Heart left ventricle (tissue), 13 donors: ENCODE measurements around the gene GZMH.

Source experiments
- POLR2A ChIP-seq, 2 donors: fragments of 450-650 bp; IDR thresholded peaks; one replicate each; pipeline ENCODE4 v1.6.1; 2017; ENCODE audit warnings: antibody characterized with exemption in 2 of 2, mild to moderate bottlenecking in 2 of 2, moderate library complexity in 2 of 2
- TF ChIP-seq, protein P1 (sequence below), 12 donors: fragments of 200-600 bp; sonication (generic) in 4 of 12; IDR thresholded peaks; one replicate each; pipeline versions ENCODE4 v1.5.0 to v1.8.0; 2018 to 2022; ENCODE audit warnings: antibody characterized with exemption in 12 of 12, mild to moderate bottlenecking in 5 of 12
- donor health status: ischemic (EF 13 %, LVEDD 7.1; RV severe dilation, severe dysfunction).
- donor health status: DM: no; HTN: yes; CAD: no.
- donor health status: DM: no; HTN: no; CAD: no.
- donor health status: ischemic (EF 25% LVEDD 6.9; RV normal size, moderate dysfunction).
- donor health status: ischemic (EF 25% LVEDD 5.7; RV mildly dilated, moderate dysfunction).
- donor health status: ischemic (EF 35%, LVEDD 5.7; RV mildly dilated, moderate dysfunction).
- donor health status: nonischemic (EF 11% LVEDD 7.7; RV severe dilation, severe dysfunction).
- donor health status: DM: yes; HTN: yes; CAD: no.
- donor health status: PGD.
- donor health status: ischemic (EF 29% LVEDD 5.4; RV normal size, mild dysfunction).
- donor health status: nonischemic (EF 23%, LVEDD 6.1; RV moderate dilation, normal function).

- TF ChIP-seq, protein P1, sequence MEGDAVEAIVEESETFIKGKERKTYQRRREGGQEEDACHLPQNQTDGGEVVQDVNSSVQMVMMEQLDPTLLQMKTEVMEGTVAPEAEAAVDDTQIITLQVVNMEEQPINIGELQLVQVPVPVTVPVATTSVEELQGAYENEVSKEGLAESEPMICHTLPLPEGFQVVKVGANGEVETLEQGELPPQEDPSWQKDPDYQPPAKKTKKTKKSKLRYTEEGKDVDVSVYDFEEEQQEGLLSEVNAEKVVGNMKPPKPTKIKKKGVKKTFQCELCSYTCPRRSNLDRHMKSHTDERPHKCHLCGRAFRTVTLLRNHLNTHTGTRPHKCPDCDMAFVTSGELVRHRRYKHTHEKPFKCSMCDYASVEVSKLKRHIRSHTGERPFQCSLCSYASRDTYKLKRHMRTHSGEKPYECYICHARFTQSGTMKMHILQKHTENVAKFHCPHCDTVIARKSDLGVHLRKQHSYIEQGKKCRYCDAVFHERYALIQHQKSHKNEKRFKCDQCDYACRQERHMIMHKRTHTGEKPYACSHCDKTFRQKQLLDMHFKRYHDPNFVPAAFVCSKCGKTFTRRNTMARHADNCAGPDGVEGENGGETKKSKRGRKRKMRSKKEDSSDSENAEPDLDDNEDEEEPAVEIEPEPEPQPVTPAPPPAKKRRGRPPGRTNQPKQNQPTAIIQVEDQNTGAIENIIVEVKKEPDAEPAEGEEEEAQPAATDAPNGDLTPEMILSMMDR (IDR thresholded peaks at IDR 0.05): no peak
- TF ChIP-seq POLR2A (IDR thresholded peaks at IDR 0.05): no peak
Measured at GRCh38 chr14:24609655-24610344, at the start of gene GZMH.
